HepG2 (cell line): ENCODE results near the gene MYL6B. TPM values are rescaled to one million over a fixed set of nuclear protein-coding genes. Genes with fewer than 3 reads are reported as not detected.

Source experiments
- AGO2 ChIP-seq: fragments of 200-400 bp; formaldehyde crosslinking; optimal IDR thresholded peaks from 2 replicates; pipeline ENCODE3; 2017; ENCODE audit warnings: mild to moderate bottlenecking, low read depth, low read length, moderate library complexity
- ATF7-NPFF ChIP-seq: sonication (generic); formaldehyde crosslinking; IDR thresholded peaks from 2 replicates; pipeline ENCODE4 v1.8.1; 2023; ENCODE audit warnings: mild to moderate bottlenecking, low read depth, missing genetic modification reagents, moderate library complexity
- ATRX ChIP-seq: sonication (generic); formaldehyde crosslinking; IDR thresholded peaks from 2 replicates; pipeline ENCODE4 v1.4.0; 2020; ENCODE audit warnings: missing genetic modification reagents, borderline replicate concordance
- CCAR2 ChIP-seq: fragments of 200-400 bp; formaldehyde crosslinking; optimal IDR thresholded peaks from 2 replicates; pipeline ENCODE3; 2018; ENCODE audit warnings: low read depth, mild to moderate bottlenecking, low read length, moderate library complexity
- GATA4 ChIP-seq: sonication (generic); IDR thresholded peaks from 2 replicates; pipeline ENCODE4 v1.6.1; 2016; ENCODE audit warnings: antibody characterized with exemption, low read depth, borderline replicate concordance
- HMGXB4 ChIP-seq, 2 experiments: sonication (generic) in 1 of 2; formaldehyde crosslinking in 1 of 2; IDR thresholded peaks; 2 replicates each; pipeline versions ENCODE4 v1.4.0 to v1.6.1; 2018 to 2020; ENCODE audit warnings: missing genetic modification reagents in 2 of 2, borderline replicate concordance in 1 of 2, low read depth in 1 of 2, mild to moderate bottlenecking in 1 of 2, missing biosample characterization in 1 of 2
- HNF4A ChIP-seq: sonication (generic); formaldehyde crosslinking; IDR thresholded peaks from 2 replicates; pipeline ENCODE4 v1.4.0; 2020; ENCODE audit warnings: missing genetic modification reagents
- NCOA1 ChIP-seq: sonication (generic); formaldehyde crosslinking; IDR thresholded peaks from 2 replicates; pipeline ENCODE4 v1.9.0; 2021; ENCODE audit warnings: missing genetic modification reagents
- NCOA5 ChIP-seq: sonication (generic); formaldehyde crosslinking; IDR thresholded peaks from 2 replicates; pipeline ENCODE4 v1.4.0; 2020; ENCODE audit warnings: missing genetic modification reagents
- PPARG ChIP-seq: conservative IDR thresholded peaks from 2 replicates; pipeline ENCODE4 v1.6.1; 2016; ENCODE audit warnings: missing biosample characterization, missing genetic modification reagents
- SALL1 ChIP-seq: sonication (generic); formaldehyde crosslinking; IDR thresholded peaks from 2 replicates; pipeline ENCODE4 v1.8.0; 2022; ENCODE audit warnings: mild to moderate bottlenecking, missing genetic modification reagents
- SP5 ChIP-seq: IDR thresholded peaks from 2 replicates; pipeline ENCODE4 v1.6.1; 2016; ENCODE audit warnings: low read depth, borderline replicate concordance
- SPEN ChIP-seq: sonication (generic); formaldehyde crosslinking; IDR thresholded peaks from 2 replicates; pipeline ENCODE4 v1.5.1; 2020; ENCODE audit warnings: low read depth, mild to moderate bottlenecking, missing genetic modification reagents
- TGIF2 ChIP-seq: IDR thresholded peaks from 2 replicates; pipeline ENCODE4 v1.6.1; 2016; ENCODE audit warnings: control low read depth, missing compliant biosample characterization
- ZEB1 ChIP-seq: IDR thresholded peaks from 2 replicates; pipeline ENCODE4 v1.6.1; 2012; ENCODE audit warnings: mild to moderate bottlenecking, low read depth, inconsistent platforms; ENCODE audit not compliant: insufficient replicate concordance
- ZFX ChIP-seq: sonication (generic); formaldehyde crosslinking; IDR thresholded peaks from 2 replicates; pipeline ENCODE4 v1.4.0; 2020; ENCODE audit warnings: mild to moderate bottlenecking, low read depth, missing genetic modification reagents, moderate library complexity
- ZNF225 ChIP-seq: sonication (generic); formaldehyde crosslinking; IDR thresholded peaks from 2 replicates; pipeline ENCODE4 v1.4.0; 2020; ENCODE audit warnings: mild to moderate bottlenecking, missing genetic modification reagents
- ZNF235 ChIP-seq: sonication (generic); formaldehyde crosslinking; IDR thresholded peaks from 2 replicates; pipeline ENCODE4 v1.8.1; 2023; ENCODE audit warnings: mild to moderate bottlenecking, missing genetic modification reagents, borderline replicate concordance
- ZNF256 ChIP-seq: sonication (generic); formaldehyde crosslinking; conservative IDR thresholded peaks from 2 replicates; pipeline ENCODE4 v1.4.0; 2020; ENCODE audit warnings: missing genetic modification reagents
- ZNF275 ChIP-seq: sonication (generic); formaldehyde crosslinking; IDR thresholded peaks from 2 replicates; pipeline ENCODE4 v1.8.0; 2022; ENCODE audit warnings: missing genetic modification reagents, mild to moderate bottlenecking, inconsistent platforms, borderline replicate concordance
- ZNF382 ChIP-seq: sonication (generic); formaldehyde crosslinking; IDR thresholded peaks from 2 replicates; pipeline ENCODE4 v1.5.0; 2020; ENCODE audit warnings: missing genetic modification reagents, mild to moderate bottlenecking, borderline replicate concordance
- ZNF44 ChIP-seq: sonication (generic); formaldehyde crosslinking; IDR thresholded peaks from 2 replicates; pipeline ENCODE4 v1.5.1; 2020; ENCODE audit warnings: mild to moderate bottlenecking, missing genetic modification reagents
- ZNF468 ChIP-seq: sonication (generic); formaldehyde crosslinking; IDR thresholded peaks from 2 replicates; pipeline ENCODE4 v1.8.0; 2022; ENCODE audit warnings: mild to moderate bottlenecking, moderate library complexity, missing genetic modification reagents
- ZNF563 ChIP-seq: sonication (generic); formaldehyde crosslinking; IDR thresholded peaks from 2 replicates; pipeline ENCODE4 v1.8.0; 2022; ENCODE audit warnings: mild to moderate bottlenecking, moderate library complexity, missing genetic modification reagents
- ZNF777 ChIP-seq: sonication (generic); formaldehyde crosslinking; IDR thresholded peaks from 2 replicates; pipeline ENCODE4 v1.4.0; 2020; ENCODE audit warnings: missing genetic modification reagents
- ZNF781 ChIP-seq: sonication (generic); formaldehyde crosslinking; IDR thresholded peaks from 2 replicates; pipeline ENCODE4 v1.5.1; 2020; ENCODE audit warnings: borderline replicate concordance, mild to moderate bottlenecking, missing genetic modification reagents; ENCODE audit errors: not compliant biosample characterization
- ZSCAN31 ChIP-seq: sonication (generic); formaldehyde crosslinking; IDR thresholded peaks from 2 replicates; pipeline ENCODE4 v1.5.0; 2020; ENCODE audit warnings: low read depth, mild to moderate bottlenecking, missing genetic modification reagents
- polyA plus RNA-seq, 8 experiments: library from polyadenylated mRNA; depleted of rRNA in 3 of 8; stranded (reverse) in 7 of 8; unstranded in 1 of 8; fragments of >200 nt; fragmentation: Illumina TruSeq in 4 of 8; extraction: Trizol in 4 of 8; gene quantifications; 2 replicates each; pipeline versions ENCODE4 v1.2.1 to v1.2.3, GENCODE V29; 2011 to 2016; ENCODE audit warnings: low read depth in 4 of 8, missing spikeins in 1 of 8, mixed read lengths in 1 of 8; ENCODE audit not compliant: insufficient read depth in 1 of 8
- total RNA-seq, 5 experiments: library from RNA; depleted of rRNA; stranded (reverse); fragments of >200 nt; fragmentation: Illumina TruSeq; extraction: Trizol; gene quantifications; 2 replicates each; pipeline ENCODE4 v1.2.3, GENCODE V29; 2016; ENCODE audit warnings: low read depth in 1 of 5

The MYL6B gene
- total and polyA plus RNA-seq, 2 of the 13 experiments (the other 11 are each of a cell fraction or from before 2014, with no cell fraction given): 75.7 to 88.7 TPM

- TF ChIP-seq ATRX: no peak
- TF ChIP-seq GATA4: no peak
- peak; percentile 40 for TF ChIP-seq ZFX (CRISPR knock-in tag)
- no peak for TF ChIP-seq NCOA1 (CRISPR knock-in tag)
- TF ChIP-seq ZNF275: 0 out of 2 replicates have a peak, but pooled peaks have one; percentile 6
- TF ChIP-seq SPEN (CRISPR knock-in tag): no peak
- peak; percentile 11 for TF ChIP-seq ZNF777 (CRISPR knock-in tag)
- TF ChIP-seq ZNF563 (CRISPR knock-in tag): peak; percentile 64; the same call in 1 of the 2 replicates
- TF ChIP-seq ZEB1: no peak
- TF ChIP-seq PPARG: no peak
- TF ChIP-seq SP5 (CRISPR knock-in tag): 0 out of 2 replicates have a peak, but pooled peaks have one; percentile 18
- TF ChIP-seq AGO2: no peak
- peak in 1 of 2 experiments; percentile 88; a peak in 1 of 4 replicates for TF ChIP-seq HMGXB4 (CRISPR knock-in tag; IDR thresholded peaks at IDR 0.05; ENCODE audit: borderline replicate concordance in 1 of 2, low read depth in 1 of 2)
- no peak for TF ChIP-seq CCAR2
- TF ChIP-seq ZNF256 (CRISPR knock-in tag): no peak
- no peak for TF ChIP-seq NCOA5 (CRISPR knock-in tag)
- TF ChIP-seq ZNF235 (CRISPR knock-in tag): no peak
- TF ChIP-seq ATF7-NPFF (CRISPR knock-in tag): no peak
- peak; percentile 19; the same call in 1 of the 2 replicates for TF ChIP-seq ZSCAN31
- TF ChIP-seq TGIF2: no peak
- no peak for TF ChIP-seq HNF4A
- TF ChIP-seq ZNF781 (CRISPR knock-in tag): no peak
- no peak for TF ChIP-seq ZNF225 (CRISPR knock-in tag)
- TF ChIP-seq ZNF44: no peak
- peak; percentile 38; the same call in 1 of the 2 replicates for TF ChIP-seq SALL1 (CRISPR knock-in tag)
- TF ChIP-seq ZNF468: no peak
- TF ChIP-seq ZNF382 (CRISPR knock-in tag): no peak
Observed at GRCh38 chr12:56189099-56189917, 36.9 kb downstream of the MYL6B start, which contains the start of gene SMARCC2 (continued).
